GM12878 (cell line): ENCODE measurements around the gene EMILIN2. TPM values are rescaled to one million over a fixed set of nuclear protein-coding genes. Genes with fewer than 3 reads are reported as not detected.

ENCODE experiments used
- MLLT1 ChIP-seq: fragments of 450-650 bp; IDR thresholded peaks from 2 replicates; pipeline ENCODE4 v1.6.1; 2016; ENCODE audit warnings: mild to moderate bottlenecking
- NR2C2 ChIP-seq: IDR thresholded peaks from 2 replicates; pipeline ENCODE4 v1.6.1; 2011; ENCODE audit warnings: borderline replicate concordance, low read depth; ENCODE audit not compliant: control insufficient read depth, insufficient read length
- ZBTB40 ChIP-seq: fragments of 450-650 bp; IDR thresholded peaks from 2 replicates; pipeline ENCODE4 v1.6.1; 2016; ENCODE audit warnings: mild to moderate bottlenecking, moderate library complexity, borderline replicate concordance
- ZNF24 ChIP-seq: fragments of 450-650 bp; IDR thresholded peaks from 2 replicates; pipeline ENCODE4 v1.6.1; 2017; ENCODE audit warnings: antibody characterized with exemption, mild to moderate bottlenecking
- polyA plus RNA-seq, 11 experiments: library from polyadenylated mRNA; depleted of rRNA in 4 of 11; unstranded in 6 of 11; stranded (reverse) in 5 of 11; fragments of >200 nt; fragmentation: Nextera tagmentation in 4 of 11; fragmentation: Illumina TruSeq in 1 of 11; extraction: Ambion mirVana in 4 of 11; extraction: Trizol in 1 of 11; gene quantifications; 1 replicate in 1 of 11; 2 replicates in 10 of 11; pipeline versions ENCODE4 v1.2.1 to v1.2.3, GENCODE V29; 2011 to 2016; ENCODE audit warnings: inconsistent platforms in 2 of 11, missing spikeins in 2 of 11, low read depth in 1 of 11
- total RNA-seq, 4 experiments: library from RNA; depleted of rRNA in 3 of 4; stranded (reverse); fragments of >200 nt in 3 of 4; fragmentation: Illumina TruSeq in 1 of 4; extraction: Trizol in 1 of 4; gene quantifications; 2 replicates each; pipeline versions ENCODE4 v1.2.1 to v1.2.3, GENCODE V29; 2013 to 2021

The EMILIN2 gene
- total and polyA plus RNA-seq, 10 of the 15 experiments (the other 5 are each of a cell fraction or from before 2014, with no cell fraction given): 0.58 to 18.4 (median 5.9) TPM

- TF ChIP-seq ZBTB40 (no peak), NR2C2 (no peak), ZNF24 (no peak), MLLT1 (no peak)
These were observed 85.7 kb downstream of the EMILIN2 start (continued) for GRCh38 chr18:2932247-2933181.
